Astrocyte (in vitro differentiated cells and primary cell): ENCODE data around the gene ABTB2. TPM values are rescaled to one million over a fixed set of nuclear protein-coding genes. Genes with fewer than 3 reads are reported as not detected.

Experiments used
- DNase-seq: peaks from one replicate; pipeline ENCODE4 v3.0.0-alpha.2; 2010; ENCODE audit warnings: low read depth
- FAIRE-seq: peaks from 2 replicates; lab custom pipeline; 2011; peaks lifted over from hg19 to GRCh38; lab: Jason Lieb, UNC
- H2AFZ ChIP-seq: 2 replicates; pipeline ENCODE4 v1.6.0; 2012; ENCODE audit warnings: low read depth, low read length, inconsistent platforms
- H3K27ac ChIP-seq: 2 replicates; pipeline ENCODE4 v1.5.1; 2011; ENCODE audit warnings: low read depth, low read length, inconsistent platforms
- H3K27me3 ChIP-seq: 2 replicates; pipeline ENCODE4 v1.6.0; 2011; ENCODE audit warnings: low read length, inconsistent platforms; ENCODE audit not compliant: insufficient read depth
- H3K36me3 ChIP-seq: 2 replicates; pipeline ENCODE4 v1.5.1; 2011; ENCODE audit warnings: low read length, inconsistent platforms; ENCODE audit not compliant: insufficient read depth
- H3K4me1 ChIP-seq: 2 replicates; pipeline ENCODE4 v1.5.1; 2011; ENCODE audit warnings: low read length, inconsistent platforms; ENCODE audit not compliant: insufficient read depth
- H3K4me2 ChIP-seq: 2 replicates; pipeline ENCODE4 v1.6.0; 2012; ENCODE audit warnings: low read length, inconsistent platforms
- H3K4me3 ChIP-seq: 2 replicates; pipeline ENCODE4 v1.5.1; 2011; ENCODE audit warnings: low read depth, mild to moderate bottlenecking, low read length, inconsistent platforms; ENCODE audit not compliant: insufficient read depth
- H3K79me2 ChIP-seq: 2 replicates; pipeline ENCODE4 v1.6.0; 2012; ENCODE audit warnings: mild to moderate bottlenecking, low read length, inconsistent platforms; ENCODE audit not compliant: insufficient read depth
- H3K9ac ChIP-seq: 2 replicates; pipeline ENCODE4 v1.6.0; 2012; ENCODE audit warnings: mild to moderate bottlenecking, low read length, inconsistent platforms
- H3K9me3 ChIP-seq: 2 replicates; pipeline ENCODE4 v1.5.1; 2012; ENCODE audit warnings: low read depth, mild to moderate bottlenecking, low read length, inconsistent platforms; ENCODE audit not compliant: insufficient read depth
- H4K20me1 ChIP-seq: 2 replicates; pipeline ENCODE4 v1.6.0; 2012; ENCODE audit warnings: low read length, inconsistent platforms; ENCODE audit not compliant: insufficient read depth
- H3K27ac Mint-ChIP-seq: one replicate; pipeline ENCODE4 v1.8.0; 2021; ENCODE audit warnings: mild to moderate bottlenecking, mixed read lengths; ENCODE audit not compliant: unreplicated experiment
- H3K27me3 Mint-ChIP-seq: one replicate; pipeline ENCODE4 v1.8.0; 2021; ENCODE audit warnings: low read depth, mixed read lengths; ENCODE audit not compliant: unreplicated experiment
- H3K36me3 Mint-ChIP-seq: one replicate; pipeline ENCODE4 v1.8.0; 2021; ENCODE audit warnings: low read depth, mixed read lengths; ENCODE audit not compliant: unreplicated experiment
- H3K4me1 Mint-ChIP-seq: one replicate; pipeline ENCODE4 v1.8.0; 2021; ENCODE audit warnings: low read depth, mixed read lengths; ENCODE audit not compliant: unreplicated experiment
- H3K4me3 Mint-ChIP-seq: one replicate; pipeline ENCODE4 v1.8.0; 2021; ENCODE audit warnings: mild to moderate bottlenecking, moderate library complexity, mixed read lengths; ENCODE audit not compliant: unreplicated experiment
- H3K9me3 Mint-ChIP-seq: one replicate; pipeline ENCODE4 v1.8.0; 2021; ENCODE audit warnings: mild to moderate bottlenecking, mixed read lengths; ENCODE audit not compliant: unreplicated experiment
- EZH2 ChIP-seq: IDR thresholded peaks from 2 replicates; pipeline ENCODE4 v1.6.1; 2012; ENCODE audit warnings: mild to moderate bottlenecking, low read length, inconsistent platforms; ENCODE audit not compliant: insufficient read depth
- total RNA-seq: library from RNA; stranded (reverse); gene quantifications from 2 replicates; pipeline ENCODE4 v1.2.1, GENCODE V29; 2021
- TF ChIP-seq, protein P1 (sequence below): IDR thresholded peaks from 2 replicates; pipeline ENCODE4 v1.5.1; 2011; ENCODE audit warnings: low read depth, mild to moderate bottlenecking, inconsistent platforms, low read length, moderate library complexity; ENCODE audit not compliant: insufficient read depth

ABTB2 gene
- total RNA-seq, 1 donor from 2014 or later, result 14.1 TPM

DNA sequence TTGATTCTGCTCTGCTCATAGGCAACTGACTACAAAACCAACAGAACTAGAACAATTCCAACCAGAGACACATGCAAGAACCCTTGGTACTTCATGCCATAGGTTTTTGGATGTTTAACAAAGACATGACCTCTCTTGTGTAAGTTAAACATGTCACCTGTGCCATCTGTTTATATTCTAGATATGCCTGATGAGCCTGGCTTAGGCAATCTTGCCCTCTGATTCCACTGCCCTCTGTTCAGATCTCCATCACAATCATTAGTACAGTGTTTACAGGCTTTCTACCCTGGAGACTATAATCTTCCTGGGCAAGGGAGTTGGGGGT lies 40.8 kb downstream of the ABTB2 start:
- peaks cover 14% of the 10 kb centered on the region for H3K4me1 ChIP-seq
- H3K79me2 ChIP-seq, result peaks cover 13% of the 10 kb centered on the region
- H4K20me1 ChIP-seq, result peaks cover 63% of the 10 kb centered on the region
- H3K27ac Mint-ChIP-seq, result no peak overlapping the region
- H3K9ac ChIP-seq, result no peak overlapping the region
- no peak for FAIRE-seq
- H3K4me2 ChIP-seq, result no peak overlapping the region
- no peaks in the 10 kb centered on the region for H3K36me3 ChIP-seq
- DNase-seq, result no peak
- TF ChIP-seq EZH2, result no peak
- TF ChIP-seq, protein P1, sequence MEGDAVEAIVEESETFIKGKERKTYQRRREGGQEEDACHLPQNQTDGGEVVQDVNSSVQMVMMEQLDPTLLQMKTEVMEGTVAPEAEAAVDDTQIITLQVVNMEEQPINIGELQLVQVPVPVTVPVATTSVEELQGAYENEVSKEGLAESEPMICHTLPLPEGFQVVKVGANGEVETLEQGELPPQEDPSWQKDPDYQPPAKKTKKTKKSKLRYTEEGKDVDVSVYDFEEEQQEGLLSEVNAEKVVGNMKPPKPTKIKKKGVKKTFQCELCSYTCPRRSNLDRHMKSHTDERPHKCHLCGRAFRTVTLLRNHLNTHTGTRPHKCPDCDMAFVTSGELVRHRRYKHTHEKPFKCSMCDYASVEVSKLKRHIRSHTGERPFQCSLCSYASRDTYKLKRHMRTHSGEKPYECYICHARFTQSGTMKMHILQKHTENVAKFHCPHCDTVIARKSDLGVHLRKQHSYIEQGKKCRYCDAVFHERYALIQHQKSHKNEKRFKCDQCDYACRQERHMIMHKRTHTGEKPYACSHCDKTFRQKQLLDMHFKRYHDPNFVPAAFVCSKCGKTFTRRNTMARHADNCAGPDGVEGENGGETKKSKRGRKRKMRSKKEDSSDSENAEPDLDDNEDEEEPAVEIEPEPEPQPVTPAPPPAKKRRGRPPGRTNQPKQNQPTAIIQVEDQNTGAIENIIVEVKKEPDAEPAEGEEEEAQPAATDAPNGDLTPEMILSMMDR, result no peak
- H3K4me3 ChIP-seq, result no peak overlapping the region
- H3K9me3 ChIP-seq, result no peaks in the 10 kb centered on the region
- peaks cover 32% of the 10 kb centered on the region for H3K4me1 Mint-ChIP-seq
- H3K27me3 Mint-ChIP-seq, result no peaks in the 10 kb centered on the region
- H3K9me3 Mint-ChIP-seq, result no peaks in the 10 kb centered on the region
- H3K27ac ChIP-seq, result no peak overlapping the region
- H3K36me3 Mint-ChIP-seq, result peaks cover 3% of the 10 kb centered on the region
- peaks cover 3% of the 10 kb centered on the region for H3K27me3 ChIP-seq
- no peak overlapping the region for H2AFZ ChIP-seq
- no peak overlapping the region for H3K4me3 Mint-ChIP-seq

DNA sequence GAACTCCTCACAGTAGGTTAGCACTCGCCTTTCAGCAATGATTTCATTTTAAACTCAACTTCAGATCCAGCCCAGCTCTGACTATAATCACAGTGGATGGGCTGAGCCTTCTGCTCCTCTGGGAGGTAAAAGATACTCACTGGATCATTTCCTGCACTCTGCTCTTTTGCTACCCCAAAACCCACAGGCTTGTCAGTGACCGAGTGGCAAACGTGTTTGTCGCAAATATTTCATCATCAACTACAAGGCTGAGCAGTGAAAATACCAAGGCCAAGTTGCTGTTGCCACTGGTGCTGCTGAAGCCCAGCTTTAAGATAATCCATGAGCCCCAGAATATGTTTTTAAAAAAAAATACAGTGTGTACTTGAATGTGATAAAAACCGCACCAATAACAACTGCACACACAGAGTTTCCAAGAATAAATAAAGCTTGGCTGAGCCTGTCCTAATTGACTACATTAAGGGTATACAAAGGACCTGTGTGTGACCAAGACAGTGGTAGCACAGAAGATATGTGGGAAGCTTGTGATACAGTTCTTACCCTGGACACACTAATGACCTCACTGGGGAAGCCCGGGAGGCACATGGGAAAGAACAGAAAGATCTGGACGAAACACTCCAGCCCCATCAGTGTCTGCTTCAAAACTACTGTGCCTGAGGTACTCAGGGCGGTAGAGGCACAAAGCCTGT lies 41.3 kb downstream of the ABTB2 start:
- no peaks in the 10 kb centered on the region for H3K27me3 Mint-ChIP-seq
- Histone ChIP-seq H3K79me2 (peaks cover 13% of the 10 kb centered on the region), H3K27me3 (peaks cover 3% of the 10 kb centered on the region), H3K9me3 (no peaks in the 10 kb centered on the region), H3K4me2 (peak overlapping the region; percentile 0), H2AFZ (no peak overlapping the region), H3K27ac (no peak overlapping the region), H3K4me3 (no peak overlapping the region), H3K4me1 (peaks cover 14% of the 10 kb centered on the region), H3K9ac (no peak overlapping the region), H3K36me3 (no peaks in the 10 kb centered on the region), H4K20me1 (peaks cover 59% of the 10 kb centered on the region)
- H3K27ac Mint-ChIP-seq, result no peak overlapping the region
- DNase-seq, result peak; percentile 23
- H3K4me3 Mint-ChIP-seq, result peak overlapping the region; percentile 47
- H3K36me3 Mint-ChIP-seq, result peaks cover 3% of the 10 kb centered on the region
- TF ChIP-seq EZH2, result no peak
- TF ChIP-seq, protein P1, result no peak
- FAIRE-seq, result no peak
- H3K9me3 Mint-ChIP-seq, result no peaks in the 10 kb centered on the region
- H3K4me1 Mint-ChIP-seq, result peaks cover 32% of the 10 kb centered on the region

DNA sequence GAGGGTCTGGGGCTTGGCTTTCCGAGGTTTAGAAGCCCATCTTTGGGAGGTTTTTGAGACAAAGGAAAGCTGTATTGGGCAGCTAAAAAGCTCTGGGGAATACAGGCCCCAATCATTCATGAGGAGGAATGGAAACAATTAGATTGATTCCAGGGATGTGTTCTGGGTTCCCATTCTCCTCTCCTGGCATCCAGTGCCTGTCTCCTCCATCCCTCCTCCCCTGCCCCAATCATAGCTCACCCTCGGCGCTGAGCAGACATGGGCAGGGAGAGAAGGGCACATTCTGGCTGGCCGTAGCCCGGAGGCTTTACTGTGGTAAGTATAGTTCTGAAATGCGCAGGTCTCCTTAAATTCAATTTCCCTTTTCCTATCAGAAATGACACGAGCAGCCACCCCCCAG lies 42.4 kb downstream of the ABTB2 start:
- Mint-ChIP-seq H3K4me1 (peaks cover 32% of the 10 kb centered on the region), H3K9me3 (no peaks in the 10 kb centered on the region), H3K27me3 (no peaks in the 10 kb centered on the region), H3K4me3 (no peak overlapping the region), H3K27ac (no peak overlapping the region), H3K36me3 (peaks cover 3% of the 10 kb centered on the region)
- Histone ChIP-seq H3K9me3 (no peaks in the 10 kb centered on the region), H3K4me1 (peaks cover 14% of the 10 kb centered on the region), H3K4me2 (no peak overlapping the region), H3K27me3 (peaks cover 3% of the 10 kb centered on the region), H3K36me3 (no peaks in the 10 kb centered on the region), H3K79me2 (peaks cover 20% of the 10 kb centered on the region), H3K27ac (no peak overlapping the region), H3K9ac (no peak overlapping the region), H3K4me3 (no peak overlapping the region), H4K20me1 (peaks cover 63% of the 10 kb centered on the region), H2AFZ (no peak overlapping the region)
- TF ChIP-seq EZH2, result no peak
- TF ChIP-seq, protein P1, result no peak
- FAIRE-seq (no peak), DNase-seq (no peak)
